HG03064 (cell line): ENCODE results near the gene CTNNA2.
"Not testable (repeated sequence)": the region's sequence is repeated elsewhere in the genome, so short reads cannot be mapped to it uniquely, and the experiment has no call there.

Experiments used
- ATAC-seq: cut with Tn5 transposase; IDR thresholded peaks from one replicate; pipeline ENCODE4 v1.9.1; 2021; ENCODE audit warnings: low read depth; ENCODE audit not compliant: unreplicated experiment

CTNNA2 gene

DNA sequence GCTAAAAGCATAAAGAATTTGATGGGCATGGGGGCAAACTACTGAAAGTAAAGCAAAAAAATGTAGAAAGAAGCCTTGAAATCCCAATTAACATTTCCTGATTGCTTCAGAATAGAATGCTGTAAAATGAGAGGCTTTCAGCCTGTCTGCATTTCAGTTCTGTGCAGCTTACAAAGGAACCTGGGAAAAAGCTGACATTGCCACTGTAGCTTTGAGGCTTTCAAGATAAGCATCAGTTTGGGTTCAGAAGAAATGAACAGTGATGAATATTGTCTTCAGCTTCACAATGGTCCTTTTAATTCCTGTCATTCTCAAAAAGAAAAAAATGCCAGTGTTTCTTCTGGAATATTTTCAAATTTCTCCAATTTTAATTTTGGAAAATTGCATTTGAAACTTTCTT lies 549.0 kb downstream of the CTNNA2 start:
- no peak for ATAC-seq

DNA sequence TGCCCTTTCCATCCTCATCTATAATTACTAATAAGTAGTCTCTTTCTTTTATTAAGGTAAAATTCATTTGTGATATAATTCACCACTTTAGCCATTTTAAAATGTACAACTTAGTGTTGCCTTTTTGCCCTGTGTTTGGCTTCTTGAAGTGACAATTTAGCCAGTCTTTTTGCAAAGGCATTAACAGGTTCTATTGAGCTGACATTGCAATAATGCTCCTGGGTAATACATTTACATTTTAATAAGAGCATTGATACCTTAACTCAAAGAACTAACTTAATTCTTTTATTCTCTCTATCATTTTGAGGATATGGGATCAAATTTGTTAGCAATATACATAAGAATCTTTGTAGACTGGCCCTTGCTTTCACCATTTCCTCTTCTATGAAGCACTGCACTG lies 549.4 kb downstream of the CTNNA2 start:
- no peak for ATAC-seq

DNA sequence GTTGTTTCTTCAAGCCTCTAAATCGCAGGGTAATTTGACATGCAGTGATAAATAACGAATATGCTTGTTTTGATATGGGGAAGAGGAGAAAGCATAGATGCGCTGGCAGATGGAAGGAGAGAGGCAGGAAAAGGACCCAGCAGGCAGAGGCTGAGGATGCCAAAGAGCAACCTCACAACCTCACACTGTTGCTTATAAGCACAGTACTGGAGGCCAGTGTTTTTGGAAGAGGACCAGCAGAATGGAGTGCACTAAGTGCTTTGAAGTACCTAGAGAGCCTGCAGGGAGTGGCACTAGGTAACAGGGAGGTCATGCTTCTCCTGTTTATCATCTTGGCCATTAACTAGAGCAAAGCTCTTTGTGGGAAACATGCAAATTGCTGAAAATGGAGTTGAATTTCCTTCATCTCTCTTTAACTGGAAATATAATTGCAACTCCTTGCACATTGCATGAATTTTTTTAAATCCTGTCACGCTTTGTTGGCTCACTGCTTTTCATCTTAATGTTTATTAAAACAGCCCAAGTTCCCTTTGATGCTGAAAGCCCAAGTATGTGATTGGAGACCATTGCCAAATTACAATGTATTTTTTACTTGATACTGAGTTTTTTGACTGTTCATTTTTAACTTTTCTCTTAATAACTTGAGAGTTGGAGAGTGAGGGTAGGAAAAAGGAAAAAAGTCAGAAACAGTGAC lies 555.3 kb downstream of the CTNNA2 start:
- ATAC-seq, result no peak

DNA sequence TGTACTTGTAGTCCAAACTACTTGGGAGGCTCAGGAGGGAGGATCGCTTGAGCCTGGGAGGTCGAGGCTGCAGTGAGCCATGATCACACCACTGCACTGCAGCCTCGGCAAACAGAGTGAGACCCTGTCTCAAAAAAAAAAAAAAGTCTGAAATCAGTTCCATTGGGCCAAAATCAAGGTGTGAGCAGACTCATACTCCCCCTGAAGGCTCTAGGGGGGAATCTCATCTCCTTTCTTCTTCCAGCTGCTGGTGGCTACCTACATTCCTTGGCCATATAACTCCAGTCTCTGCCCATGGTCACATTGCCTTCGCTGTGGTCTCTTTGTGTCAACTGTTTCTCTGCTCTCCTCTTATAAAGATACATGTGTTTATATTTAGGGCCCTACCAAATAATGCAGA lies 557.7 kb downstream of the CTNNA2 start:
- no peak for ATAC-seq

DNA sequence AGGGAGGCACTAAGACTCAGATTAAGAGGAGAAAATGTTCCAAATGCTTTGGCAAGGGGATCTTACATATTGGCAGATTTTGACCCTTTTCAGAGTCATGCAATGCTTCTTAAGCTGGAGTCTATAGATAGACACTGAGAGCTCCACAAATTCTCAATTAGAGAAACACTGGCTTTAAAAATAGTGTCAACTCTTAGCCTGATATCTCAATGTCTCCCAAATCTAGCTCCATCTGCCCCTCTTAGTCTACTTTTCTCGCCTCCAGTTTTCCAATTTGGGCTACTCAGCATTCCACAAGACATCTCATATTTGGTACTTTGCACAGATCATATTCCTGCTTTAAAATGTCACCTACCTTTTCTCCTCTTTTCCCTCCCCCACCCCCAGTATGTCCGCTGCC lies 559.1 kb downstream of the CTNNA2 start:
- no peak for ATAC-seq

DNA sequence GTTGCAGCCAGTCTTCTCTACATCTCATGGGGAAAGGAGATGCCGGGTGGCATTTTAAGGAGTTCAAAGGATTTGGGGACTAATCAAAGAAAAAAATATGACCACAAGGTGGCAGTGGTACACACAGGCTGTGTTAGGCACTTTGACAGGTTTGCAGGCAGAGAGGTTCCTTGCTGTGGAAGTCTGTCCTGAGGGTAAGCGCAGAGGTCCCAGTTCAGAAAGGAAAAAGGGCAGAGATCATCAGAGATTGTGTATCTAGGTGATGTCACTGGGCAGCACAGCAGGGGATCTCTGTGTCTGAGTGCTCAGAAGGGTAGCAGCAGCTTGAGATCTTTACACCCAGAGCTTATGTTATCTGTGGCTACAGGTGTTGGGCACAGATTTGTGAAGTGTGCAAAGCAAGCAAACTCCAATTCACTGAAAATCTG lies 560.3 kb downstream of the CTNNA2 start:
- no peak for ATAC-seq

DNA sequence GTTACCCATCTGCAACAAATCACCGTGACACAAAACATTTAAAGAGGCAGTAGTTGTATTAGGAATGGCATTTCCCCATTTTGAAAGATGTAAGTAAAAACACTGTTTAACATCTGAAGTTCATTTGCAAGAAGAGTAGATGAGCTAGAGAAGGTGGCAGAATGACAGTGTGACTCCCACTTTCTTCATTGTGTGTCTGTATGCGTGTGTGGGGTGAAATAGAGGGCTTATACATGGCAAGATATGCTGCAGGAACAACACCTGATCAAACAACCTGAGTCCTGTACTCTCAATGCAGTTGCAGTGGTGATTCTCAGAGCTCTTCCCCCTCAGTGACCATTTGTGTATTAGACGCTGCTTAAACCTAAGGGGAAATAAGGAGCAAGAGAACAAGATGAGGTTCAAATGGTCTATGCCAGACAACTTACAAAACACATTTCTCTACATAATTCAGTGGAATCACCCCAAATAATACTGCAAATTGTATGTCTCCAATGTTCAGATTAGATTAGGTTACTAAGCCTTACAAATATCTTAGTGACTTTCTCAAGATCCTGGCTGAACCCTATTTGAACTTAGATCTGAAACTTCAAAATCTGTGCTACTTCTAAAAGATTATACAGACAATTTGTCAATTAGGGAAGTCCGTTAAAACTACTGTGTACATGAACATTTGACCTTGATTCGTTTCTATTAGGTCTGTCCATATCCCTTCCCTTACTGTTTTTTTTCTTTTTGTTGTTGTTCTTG lies 561.6 kb downstream of the CTNNA2 start:
- no peak for ATAC-seq

DNA sequence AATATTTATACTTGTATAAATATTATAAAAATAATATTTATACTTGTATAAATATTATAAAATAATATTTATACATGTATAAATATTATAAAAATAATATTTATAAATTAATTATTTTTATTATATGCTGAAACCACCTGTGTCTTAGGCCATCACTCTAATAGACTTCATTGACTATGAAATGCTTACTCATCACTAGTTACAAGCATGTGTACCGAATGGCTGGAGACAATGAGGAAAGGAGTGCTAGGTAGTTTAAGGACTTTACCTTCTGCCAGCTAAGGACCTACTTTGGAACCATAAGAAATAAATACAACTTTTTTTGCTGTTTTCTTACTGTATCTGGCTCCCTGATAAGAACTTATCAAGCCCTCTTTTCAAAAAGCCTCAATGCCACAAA lies 562.9 kb downstream of the CTNNA2 start:
- ATAC-seq, result no peak

DNA sequence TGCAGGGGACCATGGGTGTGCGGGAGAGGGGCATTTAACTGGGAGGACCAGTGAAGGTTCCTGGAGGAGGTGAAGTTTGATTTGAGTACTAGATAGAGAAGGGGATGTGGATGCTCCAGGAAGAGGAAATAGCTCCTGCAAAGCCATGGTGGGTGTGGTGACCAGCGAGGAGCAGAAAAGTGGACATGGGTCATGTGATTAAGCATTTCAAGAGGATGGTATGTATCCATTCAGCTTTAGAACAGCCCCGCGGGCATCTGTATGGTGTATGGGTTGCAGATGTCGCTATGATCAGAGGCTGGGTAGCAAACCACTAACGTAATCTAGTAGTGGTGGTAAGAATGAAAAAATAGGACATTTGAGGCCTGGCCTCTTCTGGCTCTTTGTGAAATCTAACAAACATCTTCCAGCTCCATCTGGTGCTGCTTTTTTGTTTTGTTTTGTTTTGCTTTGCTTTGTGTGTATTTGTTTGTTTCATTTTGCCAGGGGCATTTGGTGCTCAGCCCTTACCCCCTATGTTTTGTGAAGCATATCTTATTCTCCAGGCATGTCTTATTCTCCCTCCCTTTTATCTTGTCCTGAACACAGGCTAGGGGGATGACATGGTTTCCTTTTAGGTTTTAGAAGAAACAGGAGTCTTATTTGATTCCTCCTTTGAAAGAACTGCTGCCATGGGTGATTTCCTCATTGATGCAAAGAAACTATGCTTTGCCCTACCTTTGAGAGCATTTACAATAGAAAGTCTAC lies 565.6 kb downstream of the CTNNA2 start:
- no peak for ATAC-seq

DNA sequence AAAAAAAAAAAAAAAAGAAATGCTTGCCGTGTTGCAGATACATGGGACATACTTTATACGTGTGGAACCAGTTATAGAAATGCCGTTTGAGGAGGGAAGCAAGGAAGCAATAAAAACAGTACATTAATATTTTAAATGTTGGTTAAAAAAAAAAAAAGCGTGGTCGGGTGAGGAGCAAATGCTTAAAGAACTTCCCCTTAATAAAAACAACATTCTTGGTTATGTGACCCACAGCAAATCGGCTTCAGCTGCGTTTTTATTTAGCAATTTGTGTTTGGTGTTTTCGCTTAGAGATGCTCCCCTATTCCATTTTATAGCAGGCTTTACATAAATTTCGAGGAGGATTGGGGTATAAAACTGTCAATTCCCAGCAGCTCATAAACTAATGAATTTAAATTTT lies 568.1 kb downstream of the CTNNA2 start:
- ATAC-seq, result no peak

DNA sequence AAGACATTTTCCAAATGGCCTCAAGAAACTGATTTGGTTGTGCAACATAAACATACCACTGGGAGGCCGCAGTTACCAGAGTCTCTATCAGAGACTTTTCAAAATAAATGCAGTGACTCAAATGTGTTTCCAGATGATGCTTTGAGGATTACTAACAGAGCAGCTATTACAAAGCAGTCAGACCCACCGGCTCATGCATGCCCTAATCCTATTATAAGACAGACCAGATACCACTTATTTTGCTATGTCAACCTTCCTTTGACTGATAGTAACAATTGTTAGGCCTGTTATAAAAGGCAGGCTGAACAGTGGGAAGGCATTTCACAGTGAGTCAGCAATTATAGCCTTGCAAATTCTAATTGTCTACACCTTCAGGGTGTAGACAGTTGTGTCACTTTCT lies 574.0 kb downstream of the CTNNA2 start:
- no peak for ATAC-seq

DNA sequence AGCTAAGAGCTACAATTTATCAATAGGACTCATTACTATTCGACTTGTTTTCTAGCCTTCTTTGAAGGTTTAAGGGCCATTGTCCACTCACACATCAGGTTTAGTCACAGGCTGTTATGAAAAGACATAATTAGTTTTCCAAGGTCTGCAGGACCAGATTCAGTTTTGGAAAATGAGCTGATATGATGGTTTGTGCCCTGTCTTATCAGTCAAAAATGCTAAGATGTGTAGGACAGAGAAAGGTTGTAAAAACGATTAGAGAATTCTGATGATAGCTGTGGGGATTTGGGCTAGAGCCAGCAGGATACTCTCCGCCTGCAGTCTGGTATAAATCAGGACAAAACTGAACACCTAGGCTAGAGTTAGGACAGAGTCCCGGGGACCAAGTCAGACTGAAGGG lies 578.4 kb downstream of the CTNNA2 start:
- no peak for ATAC-seq

DNA sequence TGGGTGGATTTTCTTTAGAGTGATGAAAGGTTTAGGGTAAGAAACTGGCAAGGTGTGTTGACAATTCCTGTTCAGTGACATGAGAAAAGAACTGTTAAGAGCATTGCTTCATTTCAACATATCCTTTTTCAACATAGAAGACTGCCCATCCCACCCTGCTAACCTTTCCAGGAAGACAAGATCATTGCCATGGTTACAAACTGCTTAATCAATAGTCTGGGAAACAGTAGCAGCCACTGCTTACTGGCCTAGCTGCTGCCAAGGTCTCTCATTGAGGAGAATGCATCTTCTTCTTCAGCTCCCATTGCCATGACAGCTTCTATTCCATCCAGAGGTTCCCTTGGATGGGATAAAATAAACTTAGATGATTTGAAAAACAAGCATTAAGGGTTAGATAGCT lies 579.6 kb downstream of the CTNNA2 start:
- ATAC-seq, result no peak

DNA sequence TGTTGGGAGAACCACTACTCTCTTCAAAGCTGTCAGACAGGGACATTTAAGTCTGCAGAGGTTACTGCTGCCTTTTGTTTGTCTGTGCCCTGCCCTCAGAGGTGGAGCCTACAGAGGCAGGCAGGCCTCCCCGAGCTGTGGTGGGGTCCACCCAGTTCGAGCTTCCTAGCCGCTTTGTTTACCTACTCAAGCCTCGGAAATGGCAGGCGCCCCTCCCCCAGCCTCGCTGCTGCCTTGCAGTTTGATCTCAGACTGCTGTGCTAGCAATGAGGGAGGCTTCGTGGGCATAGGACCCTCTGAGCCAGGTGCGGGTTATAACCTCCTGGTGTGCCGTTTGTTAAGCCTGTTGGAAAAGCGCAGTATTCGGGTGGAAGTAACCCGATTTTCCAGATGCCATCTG lies 585.7 kb downstream of the CTNNA2 start:
- ATAC-seq, result not testable (repeated sequence)

DNA sequence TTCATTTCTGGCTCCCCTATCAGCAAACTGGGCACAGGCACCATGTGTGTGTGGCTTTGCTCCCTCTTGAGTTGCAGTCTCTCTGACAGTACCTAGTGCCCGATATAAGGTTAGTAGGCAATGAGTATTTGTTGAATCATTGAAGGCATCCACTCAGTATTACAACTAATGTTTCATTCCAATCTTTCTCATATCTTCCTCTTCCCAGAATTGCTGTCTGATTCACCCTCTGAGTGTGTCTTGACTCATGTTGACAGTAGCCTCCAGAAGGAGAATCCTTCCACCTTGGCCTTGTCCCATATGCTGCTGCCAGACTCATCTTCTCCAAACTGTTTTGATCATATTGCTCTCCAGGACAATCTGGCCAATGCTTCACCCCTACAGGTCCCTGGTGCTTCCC lies 589.2 kb downstream of the CTNNA2 start:
- no peak for ATAC-seq

DNA sequence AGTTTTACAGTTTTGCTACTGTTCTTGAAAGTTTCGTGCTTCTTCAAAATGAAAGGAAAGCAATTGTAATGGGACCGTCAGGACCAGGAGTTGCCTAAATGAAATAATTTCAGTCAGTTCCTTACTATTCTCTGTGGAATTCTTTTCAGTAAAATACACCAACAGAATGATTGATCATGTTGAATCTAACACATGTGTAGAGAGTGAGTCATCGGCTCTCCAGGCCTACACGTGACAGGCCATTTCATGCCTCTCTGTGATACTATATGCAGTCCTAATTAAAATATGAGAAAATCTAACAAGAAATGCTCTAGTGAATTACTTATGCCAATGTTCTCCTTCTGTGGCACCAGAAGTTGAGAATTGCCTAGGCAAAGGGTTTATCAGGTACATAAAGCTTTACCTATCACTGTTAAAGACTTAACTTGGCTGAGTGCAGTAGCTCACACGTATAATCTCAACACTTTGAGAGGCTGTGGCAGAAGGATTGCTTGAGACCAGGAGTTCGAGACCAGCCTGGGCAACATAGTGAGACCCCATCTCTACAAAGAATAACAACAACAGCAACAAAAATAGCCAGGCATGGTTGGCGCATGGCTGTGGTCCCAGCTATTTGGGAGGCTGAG lies 592.3 kb downstream of the CTNNA2 start:
- ATAC-seq, result no peak

DNA sequence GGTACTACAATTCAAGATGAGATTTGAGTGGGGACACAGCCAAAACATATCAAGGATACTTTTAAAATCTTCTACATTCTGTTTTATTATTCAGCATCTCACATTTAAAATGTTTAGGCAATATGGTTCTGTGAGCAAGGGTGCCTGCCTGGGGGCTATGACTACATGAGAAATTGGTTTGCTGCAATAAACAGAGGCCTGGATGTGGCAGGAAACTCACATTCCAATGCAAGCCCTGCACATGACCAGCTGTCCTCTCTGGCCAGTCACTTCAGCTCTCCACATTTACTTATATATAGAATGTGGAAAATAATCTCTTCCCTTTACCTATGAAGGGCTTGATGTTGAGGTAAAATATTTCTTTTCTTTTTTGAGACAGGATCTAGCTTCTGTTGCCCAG lies 598.3 kb downstream of the CTNNA2 start:
- ATAC-seq, result no peak

DNA sequence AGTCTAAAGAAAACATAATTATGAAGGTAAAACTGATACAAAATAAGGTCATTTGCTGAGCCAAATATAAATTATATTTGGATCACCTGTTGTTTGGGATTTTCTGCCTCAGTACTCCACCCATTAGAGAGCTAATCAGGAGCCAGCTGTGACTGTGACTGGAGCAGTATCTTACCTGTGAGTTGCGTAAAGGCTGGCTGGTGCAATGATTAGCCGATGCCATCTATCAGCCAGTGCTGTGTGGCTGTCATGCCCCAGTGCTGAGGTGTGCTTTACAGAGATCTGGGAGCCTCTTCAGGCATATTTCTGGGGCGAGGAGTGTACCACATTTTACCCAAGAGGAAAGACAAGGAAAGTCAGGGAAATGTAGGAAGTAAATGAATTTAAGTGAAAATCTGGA lies 599.9 kb downstream of the CTNNA2 start:
- no peak for ATAC-seq

DNA sequence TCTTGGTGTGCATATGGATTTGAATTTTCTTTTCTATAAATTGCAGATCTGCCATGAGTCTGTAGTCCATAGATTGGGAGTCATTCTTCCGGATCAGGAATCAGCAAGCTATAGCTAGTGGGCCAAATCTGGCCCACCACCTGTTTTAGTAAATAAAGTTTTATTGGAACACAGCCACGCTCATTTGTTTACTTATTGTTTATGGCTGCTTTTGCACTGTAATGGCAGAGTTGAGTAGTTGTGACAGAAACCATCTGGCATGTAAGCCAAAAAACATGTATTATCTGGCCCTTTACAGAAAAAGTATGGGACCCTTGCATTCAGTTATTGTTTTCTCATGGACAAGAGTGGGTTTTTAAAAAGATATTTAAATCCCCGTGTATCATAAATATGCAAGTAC lies 600.5 kb downstream of the CTNNA2 start:
- ATAC-seq, result no peak

DNA sequence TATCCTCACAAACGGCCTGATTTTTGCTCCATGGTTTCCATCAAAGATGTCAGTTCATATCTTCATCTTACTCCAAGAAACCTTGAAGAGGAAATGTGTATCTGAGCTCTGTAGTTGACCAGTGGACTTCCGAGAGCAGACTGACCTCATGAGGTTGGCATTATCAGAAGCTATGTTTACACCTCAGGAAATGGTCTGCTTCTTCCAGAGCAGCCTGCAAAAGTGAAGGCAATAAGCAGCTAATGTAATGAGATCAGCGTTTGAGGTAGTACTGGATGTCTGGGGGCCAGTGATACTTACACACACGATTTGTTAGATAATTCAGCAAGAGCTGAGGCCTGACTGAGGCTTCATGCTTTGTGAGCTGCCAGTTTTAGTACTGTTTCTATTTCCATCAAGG lies 602.0 kb downstream of the CTNNA2 start:
- no peak for ATAC-seq

DNA sequence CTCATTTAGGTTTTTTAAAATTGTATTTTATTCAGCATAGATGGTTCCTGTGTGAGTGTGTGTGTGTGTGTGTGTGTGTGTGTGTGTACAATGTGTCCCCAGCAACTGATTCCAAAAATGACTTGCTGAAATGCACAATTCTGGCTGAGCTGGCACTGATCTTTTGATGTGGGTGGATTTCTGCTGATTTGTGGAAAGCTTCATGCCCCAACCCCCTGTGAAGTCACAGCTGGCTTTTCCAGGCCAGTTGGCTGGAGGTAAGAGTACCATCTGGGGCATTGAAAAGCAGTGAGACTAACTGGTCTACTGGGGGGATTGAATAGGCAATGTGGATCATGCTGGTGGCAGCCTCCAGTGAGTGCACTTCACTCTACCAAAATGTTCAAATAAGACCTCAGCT lies 604.5 kb downstream of the CTNNA2 start:
- ATAC-seq, result no peak
